Measurements from ENCODE around the gene EPHB6.

EPHB6 gene

GRCh38 chr7:142887282-142888015, 32.6 kb downstream of the EPHB6 start:
- Histone ChIP-seq H3K27me3 (ENCODE audit: insufficient read depth, low read length) (no peaks in the 10 kb centered on the region; the same call in none of the 2 replicates), H4K20me1 (ENCODE audit: insufficient read depth, low read length) (no peaks in the 10 kb centered on the region), H3K27ac (ENCODE audit: low read depth, low read length, poor library complexity, severe bottlenecking) (no peak overlapping the region), H3K9ac (ENCODE audit: low read length) (no peak overlapping the region), H3K9me3 (ENCODE audit: low read length) (no peaks in the 10 kb centered on the region), H3K9me2 (ENCODE audit: low read depth, low read length) (no peaks in the 10 kb centered on the region), H2AFZ (ENCODE audit: low read length) (no peak overlapping the region), H3K4me1 (ENCODE audit: insufficient read depth, low read length, severe bottlenecking) (no peaks in the 10 kb centered on the region), H3K36me3 (ENCODE audit: insufficient read depth, low read length) (no peaks in the 10 kb centered on the region), H3K4me2 (ENCODE audit: low read length) (no peak overlapping the region), H3K4me3 (ENCODE audit: low read depth, low read length, poor library complexity, severe bottlenecking) (no peak overlapping the region), H3F3A (ENCODE audit: insufficient read depth, low read length) (no peaks in the 10 kb centered on the region), H3K79me2 (ENCODE audit: insufficient read depth, low read length) (no peaks in the 10 kb centered on the region)
- TF ChIP-seq EZH2 (IDR thresholded peaks at IDR 0.05; ENCODE audit: borderline replicate concordance, low read length) (no peak), CTCF (IDR thresholded peaks at IDR 0.05; ENCODE audit: low read length) (no peak)

- Histone ChIP-seq H3F3A (ENCODE audit: insufficient read depth, low read length) (no peaks in the 10 kb centered on the region), H3K4me2 (ENCODE audit: low read length) (no peak overlapping the region), H3K9me2 (ENCODE audit: low read depth, low read length) (no peaks in the 10 kb centered on the region), H3K9me3 (ENCODE audit: low read length) (no peaks in the 10 kb centered on the region), H3K79me2 (ENCODE audit: insufficient read depth, low read length) (no peaks in the 10 kb centered on the region), H3K27ac (ENCODE audit: low read depth, low read length, poor library complexity, severe bottlenecking) (no peak overlapping the region), H3K27me3 (ENCODE audit: insufficient read depth, low read length) (no peaks in the 10 kb centered on the region; the same call in none of the 2 replicates), H3K36me3 (ENCODE audit: insufficient read depth, low read length) (no peaks in the 10 kb centered on the region), H3K4me1 (ENCODE audit: insufficient read depth, low read length, severe bottlenecking) (no peaks in the 10 kb centered on the region), H2AFZ (ENCODE audit: low read length) (no peak overlapping the region), H3K9ac (ENCODE audit: low read length) (no peak overlapping the region), H3K4me3 (ENCODE audit: low read depth, low read length, poor library complexity, severe bottlenecking) (no peak overlapping the region), H4K20me1 (ENCODE audit: insufficient read depth, low read length) (no peaks in the 10 kb centered on the region)
- TF ChIP-seq EZH2 (IDR thresholded peaks at IDR 0.05; ENCODE audit: borderline replicate concordance, low read length) (no peak), CTCF (IDR thresholded peaks at IDR 0.05; ENCODE audit: low read length) (no peak)
These were observed 34.9 kb downstream of the EPHB6 start for GRCh38 chr7:142889816-142890215.

GRCh38 chr7:142890874-142891485, 36.1 kb downstream of the EPHB6 start:
- Histone ChIP-seq H3K9me3 (ENCODE audit: low read length) (no peaks in the 10 kb centered on the region), H3K27ac (ENCODE audit: low read depth, low read length, poor library complexity, severe bottlenecking) (no peak overlapping the region), H3K4me2 (ENCODE audit: low read length) (no peak overlapping the region), H2AFZ (ENCODE audit: low read length) (no peak overlapping the region), H3K79me2 (ENCODE audit: insufficient read depth, low read length) (no peaks in the 10 kb centered on the region), H3K36me3 (ENCODE audit: insufficient read depth, low read length) (no peaks in the 10 kb centered on the region), H3K4me3 (ENCODE audit: low read depth, low read length, poor library complexity, severe bottlenecking) (no peak overlapping the region), H3K9ac (ENCODE audit: low read length) (no peak overlapping the region), H4K20me1 (ENCODE audit: insufficient read depth, low read length) (no peaks in the 10 kb centered on the region), H3K4me1 (ENCODE audit: insufficient read depth, low read length, severe bottlenecking) (no peaks in the 10 kb centered on the region), H3K9me2 (ENCODE audit: low read depth, low read length) (no peaks in the 10 kb centered on the region), H3K27me3 (ENCODE audit: insufficient read depth, low read length) (no peaks in the 10 kb centered on the region; the same call in none of the 2 replicates), H3F3A (ENCODE audit: insufficient read depth, low read length) (no peaks in the 10 kb centered on the region)
- TF ChIP-seq CTCF (IDR thresholded peaks at IDR 0.05; ENCODE audit: low read length) (no peak), EZH2 (IDR thresholded peaks at IDR 0.05; ENCODE audit: borderline replicate concordance, low read length) (no peak)

Data from OCI-LY1 (cell line).